OCI-LY1 (cell line): Measurements from ENCODE around the gene SPAG9.

Experiments used
- H2AFZ ChIP-seq: fragments of 200-600 bp; sonication (generic), shearing (Covaris generic); 2 replicates; pipeline ENCODE4 v1.6.0; 2014; ENCODE audit warnings: antibody characterized with exemption, mild to moderate bottlenecking, low read length
- H3F3A ChIP-seq: fragments of 200-600 bp; sonication (generic), shearing (Covaris generic); 2 replicates; pipeline ENCODE4 v1.6.0; 2014; ENCODE audit warnings: mild to moderate bottlenecking, antibody characterized with exemption, low read length, moderate library complexity; ENCODE audit not compliant: insufficient read depth
- H3K27ac ChIP-seq: fragments of 200-600 bp; sonication (generic); 2 replicates; pipeline ENCODE4 v1.5.1; 2014; ENCODE audit warnings: low read length, mixed run types, mild to moderate bottlenecking, low read depth; ENCODE audit not compliant: poor library complexity, severe bottlenecking
- H3K27me3 ChIP-seq: fragments of 200-600 bp; sonication (generic); 2 replicates; pipeline ENCODE4 v1.6.0; 2014; ENCODE audit warnings: antibody characterized with exemption, mild to moderate bottlenecking, low read length, moderate library complexity; ENCODE audit not compliant: insufficient read depth
- H3K36me3 ChIP-seq: fragments of 200-600 bp; sonication (generic); 2 replicates; pipeline ENCODE4 v1.6.1; 2014; ENCODE audit warnings: mild to moderate bottlenecking, antibody characterized with exemption, low read length, moderate library complexity, mixed read lengths; ENCODE audit not compliant: insufficient read depth
- H3K4me1 ChIP-seq: fragments of 200-600 bp; sonication (generic); 2 replicates; pipeline ENCODE4 v1.5.1; 2014; ENCODE audit warnings: mild to moderate bottlenecking, low read length, moderate library complexity; ENCODE audit not compliant: insufficient read depth, severe bottlenecking
- H3K4me2 ChIP-seq: fragments of 200-600 bp; sonication (generic), shearing (Covaris generic); 2 replicates; pipeline ENCODE4 v1.6.1; 2014; ENCODE audit warnings: low read length
- H3K4me3 ChIP-seq: fragments of 200-600 bp; sonication (generic); 2 replicates; pipeline ENCODE4 v1.5.1; 2014; ENCODE audit warnings: low read length, low read depth, mild to moderate bottlenecking, mixed read lengths; ENCODE audit not compliant: poor library complexity, severe bottlenecking
- H3K79me2 ChIP-seq: fragments of 200-600 bp; shearing (Covaris generic); 2 replicates; pipeline ENCODE4 v1.6.1; 2016; ENCODE audit warnings: mixed run types, low read length, mixed read lengths; ENCODE audit not compliant: insufficient read depth
- H3K9ac ChIP-seq: fragments of 200-600 bp; sonication (generic), shearing (Covaris generic); 2 replicates; pipeline ENCODE4 v1.6.1; 2014; ENCODE audit warnings: mild to moderate bottlenecking, low read length, mixed read lengths
- H3K9me2 ChIP-seq: fragments of 200-600 bp; sonication (generic), shearing (Covaris generic); 2 replicates; pipeline ENCODE4 v1.6.1; 2014; ENCODE audit warnings: low read depth, mild to moderate bottlenecking, low read length, mixed read lengths
- H3K9me3 ChIP-seq: fragments of 200-600 bp; shearing (Covaris generic); 2 replicates; pipeline ENCODE4 v1.6.1; 2014; ENCODE audit warnings: low read length, mixed read lengths
- H4K20me1 ChIP-seq: fragments of 200-600 bp; sonication (generic), shearing (Covaris generic); 2 replicates; pipeline ENCODE4 v1.6.0; 2016; ENCODE audit warnings: mild to moderate bottlenecking, low read length; ENCODE audit not compliant: insufficient read depth
- EZH2 ChIP-seq: fragments of 200-600 bp; sonication (generic), shearing (Covaris generic); IDR thresholded peaks from 2 replicates; pipeline ENCODE4 v1.8.0; 2017; ENCODE audit warnings: borderline replicate concordance, mixed run types, mild to moderate bottlenecking, antibody characterized with exemption, low read length, moderate library complexity, mixed read lengths
- TF ChIP-seq, protein P1 (sequence below): fragments of 200-600 bp; sonication (generic), shearing (Covaris generic); IDR thresholded peaks from 2 replicates; pipeline ENCODE4 v1.5.1; 2017; ENCODE audit warnings: mild to moderate bottlenecking, antibody characterized with exemption, low read length, moderate library complexity, mixed read lengths

Gene SPAG9

DNA sequence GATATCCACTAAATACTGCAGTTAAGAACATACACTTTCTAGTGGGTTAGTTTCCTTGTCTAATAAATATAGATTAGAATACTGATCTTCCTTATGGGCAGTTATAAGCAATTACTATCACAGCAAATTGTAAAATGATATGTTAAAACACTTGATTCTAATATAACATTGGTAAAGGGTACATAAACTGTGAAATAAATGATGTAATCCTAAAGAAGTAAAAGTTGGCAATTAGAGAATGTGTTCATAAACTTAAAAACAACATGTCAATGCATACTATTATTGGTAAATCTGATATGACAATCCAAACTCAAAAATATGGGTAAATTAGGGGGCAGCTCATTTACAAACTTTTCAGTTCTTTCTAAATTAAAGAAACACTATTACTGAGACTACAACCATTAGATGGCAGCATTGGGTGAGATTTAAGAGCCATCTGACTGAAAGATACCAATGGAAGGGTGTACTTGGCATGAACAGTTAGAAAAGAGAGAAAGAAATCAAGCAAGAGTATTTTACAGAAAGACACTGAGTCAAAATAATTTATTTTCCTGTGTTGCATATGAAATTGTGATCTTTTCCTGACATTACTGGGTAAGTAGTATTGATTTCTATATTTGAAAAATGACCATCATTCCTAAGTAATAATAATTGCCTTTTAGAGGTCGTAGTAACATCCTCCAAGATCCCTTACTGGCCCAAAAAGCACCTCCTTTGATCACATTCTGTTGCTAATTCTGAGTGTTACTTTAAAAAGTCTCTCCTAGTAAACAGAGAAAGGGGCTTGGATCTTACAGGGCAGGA is 119.6 kb downstream of the SPAG9 start:
- no peaks in the 10 kb centered on the region for H4K20me1 ChIP-seq
- H3K4me1 ChIP-seq = no peaks in the 10 kb centered on the region
- no peaks in the 10 kb centered on the region for H3K27me3 ChIP-seq
- H3K4me3 ChIP-seq = no peak overlapping the region
- TF ChIP-seq, protein P1, sequence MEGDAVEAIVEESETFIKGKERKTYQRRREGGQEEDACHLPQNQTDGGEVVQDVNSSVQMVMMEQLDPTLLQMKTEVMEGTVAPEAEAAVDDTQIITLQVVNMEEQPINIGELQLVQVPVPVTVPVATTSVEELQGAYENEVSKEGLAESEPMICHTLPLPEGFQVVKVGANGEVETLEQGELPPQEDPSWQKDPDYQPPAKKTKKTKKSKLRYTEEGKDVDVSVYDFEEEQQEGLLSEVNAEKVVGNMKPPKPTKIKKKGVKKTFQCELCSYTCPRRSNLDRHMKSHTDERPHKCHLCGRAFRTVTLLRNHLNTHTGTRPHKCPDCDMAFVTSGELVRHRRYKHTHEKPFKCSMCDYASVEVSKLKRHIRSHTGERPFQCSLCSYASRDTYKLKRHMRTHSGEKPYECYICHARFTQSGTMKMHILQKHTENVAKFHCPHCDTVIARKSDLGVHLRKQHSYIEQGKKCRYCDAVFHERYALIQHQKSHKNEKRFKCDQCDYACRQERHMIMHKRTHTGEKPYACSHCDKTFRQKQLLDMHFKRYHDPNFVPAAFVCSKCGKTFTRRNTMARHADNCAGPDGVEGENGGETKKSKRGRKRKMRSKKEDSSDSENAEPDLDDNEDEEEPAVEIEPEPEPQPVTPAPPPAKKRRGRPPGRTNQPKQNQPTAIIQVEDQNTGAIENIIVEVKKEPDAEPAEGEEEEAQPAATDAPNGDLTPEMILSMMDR = peak; percentile 68; the same call in 1 of the 2 replicates
- no peak for TF ChIP-seq EZH2
- H3K79me2 ChIP-seq = no peaks in the 10 kb centered on the region
- no peak overlapping the region for H2AFZ ChIP-seq
- H3K27ac ChIP-seq = no peak overlapping the region
- peaks cover 76% of the 10 kb centered on the region for H3K36me3 ChIP-seq
- H3K9me2 ChIP-seq = no peaks in the 10 kb centered on the region
- H3K9me3 ChIP-seq = no peaks in the 10 kb centered on the region
- H3K9ac ChIP-seq = no peak overlapping the region
- H3K4me2 ChIP-seq = no peak overlapping the region
- H3F3A ChIP-seq = no peaks in the 10 kb centered on the region

DNA sequence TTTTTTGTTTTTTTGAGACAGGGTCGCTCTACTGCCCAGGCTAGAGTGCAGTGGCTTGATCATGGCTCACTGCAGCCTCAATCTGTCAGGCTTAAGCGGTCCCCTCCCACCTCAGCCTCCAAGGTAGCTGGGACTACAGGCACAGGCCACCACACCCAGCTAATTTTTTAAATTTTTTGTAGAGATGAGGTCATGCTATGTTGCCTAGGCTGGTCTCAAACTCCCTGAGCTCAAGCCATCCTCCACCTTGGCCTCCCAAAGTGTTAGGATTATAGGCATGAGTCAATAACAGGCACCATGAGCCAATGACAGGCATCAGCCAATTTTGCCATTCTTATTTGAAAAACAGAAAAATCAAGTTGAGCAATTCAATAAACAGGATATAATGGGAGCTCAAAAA is 125.0 kb downstream of the SPAG9 start:
- no peak overlapping the region for H2AFZ ChIP-seq
- H3K9me3 ChIP-seq = no peaks in the 10 kb centered on the region
- no peak overlapping the region for H3K27ac ChIP-seq
- no peak overlapping the region for H3K4me3 ChIP-seq
- no peak for TF ChIP-seq EZH2
- TF ChIP-seq, protein P1 = no peak
- H3K36me3 ChIP-seq = peaks cover 87% of the 10 kb centered on the region
- no peaks in the 10 kb centered on the region for H3K79me2 ChIP-seq
- H3K9me2 ChIP-seq = no peaks in the 10 kb centered on the region
- H3K4me2 ChIP-seq = no peak overlapping the region
- no peaks in the 10 kb centered on the region for H3K4me1 ChIP-seq
- H3K9ac ChIP-seq = no peak overlapping the region
- H3K27me3 ChIP-seq = no peaks in the 10 kb centered on the region
- H3F3A ChIP-seq = no peaks in the 10 kb centered on the region
- H4K20me1 ChIP-seq = no peaks in the 10 kb centered on the region

DNA sequence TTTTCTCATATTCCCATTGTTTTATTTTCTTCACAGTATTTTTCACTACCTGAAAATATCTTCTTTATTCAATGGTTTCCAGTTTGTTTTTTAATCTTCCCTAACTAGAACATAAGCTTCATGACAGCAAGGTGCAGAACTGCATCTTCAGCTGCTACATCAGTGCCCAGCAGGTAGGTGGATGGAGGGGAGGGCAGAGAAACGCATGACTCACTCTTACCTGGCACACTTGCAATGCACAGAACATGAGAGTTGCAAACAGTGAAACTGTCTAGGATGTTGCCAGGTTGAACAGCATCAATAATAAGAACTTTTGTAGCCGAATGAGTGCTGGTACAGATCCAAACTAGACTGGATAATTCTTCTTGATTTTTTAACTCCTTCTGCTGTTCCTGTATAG is 127.1 kb downstream of the SPAG9 start:
- Histone ChIP-seq H3K4me1 (no peaks in the 10 kb centered on the region), H3K27me3 (no peaks in the 10 kb centered on the region), H3K4me3 (no peak overlapping the region), H3K9me3 (no peaks in the 10 kb centered on the region), H3K9ac (no peak overlapping the region), H2AFZ (no peak overlapping the region), H4K20me1 (no peaks in the 10 kb centered on the region), H3K27ac (no peak overlapping the region), H3K9me2 (no peaks in the 10 kb centered on the region), H3K79me2 (no peaks in the 10 kb centered on the region), H3K4me2 (no peak overlapping the region), H3K36me3 (peaks cover 89% of the 10 kb centered on the region), H3F3A (no peaks in the 10 kb centered on the region)
- TF ChIP-seq, protein P1 = no peak
- TF ChIP-seq EZH2 = no peak
